HCT116 (cell line): ENCODE data around the gene ADRA2A. TPM values are rescaled to one million over a fixed set of nuclear protein-coding genes. Genes with fewer than 3 reads are reported as not detected.

Source experiments
- ATAC-seq: fragments of 200-7000 bp; cut with Tn5 transposase; 2 replicates; pipeline ENCODE4 v1.9.1; 2020; ENCODE audit warnings: mild to moderate bottlenecking, moderate library complexity
- BruUV-seq: library from RNA; stranded (reverse); fragments of 400-500 nt; replicated peaks from 2 replicates; lab custom pipeline; 2021; lab: Mats Ljungman, UMichigan
- CTCF ChIA-PET: fragments of 300-600 bp; sonication (Branson Sonifier 250); formaldehyde crosslinking; loops from one replicate; lab custom pipeline; 2021; ENCODE audit warnings: antibody characterized with exemption; lab: Charles Lee
- POLR2A ChIA-PET: fragments of 300-600, 350-600 bp; sonication (Branson Sonifier 250); formaldehyde crosslinking; loops from one replicate; lab custom pipeline; 2021; ENCODE audit warnings: antibody characterized with exemption; lab: Charles Lee
- RAD21 ChIA-PET, 2 experiments: fragments of 300-600 bp; sonication (Branson Sonifier 250); formaldehyde crosslinking; loops; one replicate each; lab custom pipeline; 2023; ENCODE audit warnings: low total read pairs in 2 of 2; ENCODE audit not compliant: uncharacterized antibody in 2 of 2, unreplicated experiment in 2 of 2, low non-redundant PET in 1 of 2; lab: Charles Lee
- DNase-seq: peaks from one replicate; pipeline ENCODE4 v3.0.0-alpha.2; 2010; ENCODE audit warnings: low read depth, low spot score
- H2AFZ ChIP-seq: fragments of 200-600 bp; shearing (Covaris generic), sonication (generic); 2 replicates; pipeline ENCODE4 v1.6.1; 2017; ENCODE audit warnings: low read depth, mixed run types, mixed read lengths, antibody characterized with exemption, low read length; ENCODE audit not compliant: poor library complexity, severe bottlenecking
- H3K27ac ChIP-seq: 2 replicates; pipeline ENCODE4 v1.5.1; 2012; ENCODE audit warnings: low read depth, low read length
- H3K27me3 ChIP-seq: fragments of 200-600 bp; sonication (generic); 2 replicates; pipeline ENCODE4 v1.6.1; 2016; ENCODE audit warnings: mixed run types, low read length, mixed read lengths; ENCODE audit not compliant: insufficient read depth
- H3K36me3 ChIP-seq, 2 experiments: fragments of 200-500 bp in 1 of 2; fragments of 200-600 bp in 1 of 2; sonication (Bioruptor generic) in 1 of 2; sonication (generic) in 1 of 2; 2 replicates each; pipeline versions ENCODE4 v1.5.1 to v1.6.1; 2014 to 2016; ENCODE audit warnings: low read length in 2 of 2, inconsistent platforms in 1 of 2, mixed read lengths in 1 of 2, mixed run types in 1 of 2; ENCODE audit not compliant: insufficient read depth in 2 of 2, control insufficient read depth in 1 of 2
- H3K4me1 ChIP-seq, 2 experiments: fragments of 200-600 bp in 1 of 2; sonication (generic) in 1 of 2; 2 replicates each; pipeline versions ENCODE4 v1.5.1 to v1.6.1; 2012 to 2017; ENCODE audit warnings: low read length in 2 of 2, inconsistent platforms in 1 of 2, mild to moderate bottlenecking in 1 of 2, mixed read lengths in 1 of 2, mixed run types in 1 of 2, moderate library complexity in 1 of 2; ENCODE audit not compliant: insufficient read depth in 2 of 2, control insufficient read depth in 1 of 2
- H3K4me2 ChIP-seq: fragments of 200-600 bp; sonication (generic); 2 replicates; pipeline ENCODE4 v1.6.1; 2017; ENCODE audit warnings: mixed run types, low read length, mixed read lengths
- H3K4me3 ChIP-seq, 2 experiments: fragments of 200-600 bp in 1 of 2; sonication (generic) in 1 of 2; replicated peaks in 1 of 2; 2 replicates each; pipeline ENCODE4 v1.5.1; 2011 to 2016; ENCODE audit warnings: low read length in 2 of 2, control low read depth in 1 of 2, low read depth in 1 of 2, mild to moderate bottlenecking in 1 of 2, mixed read lengths in 1 of 2, mixed run types in 1 of 2
- H3K79me2 ChIP-seq: fragments of 200-600 bp; sonication (generic); 2 replicates; pipeline ENCODE4 v1.6.1; 2017; ENCODE audit warnings: mild to moderate bottlenecking, mixed run types, low read length, moderate library complexity, mixed read lengths; ENCODE audit not compliant: insufficient read depth
- H3K9ac ChIP-seq: fragments of 200-600 bp; sonication (generic); 2 replicates; pipeline ENCODE4 v1.6.1; 2016; ENCODE audit warnings: low read length, mixed read lengths
- H3K9me2 ChIP-seq: fragments of 200-600 bp; sonication (generic), shearing (Covaris generic); 2 replicates; pipeline ENCODE4 v1.6.1; 2017; ENCODE audit warnings: mixed run types, mild to moderate bottlenecking, moderate library complexity; ENCODE audit not compliant: insufficient read depth
- H3K9me3 ChIP-seq, 2 experiments: fragments of 200-500 bp in 1 of 2; fragments of 200-600 bp in 1 of 2; sonication (Bioruptor generic) in 1 of 2; sonication (generic) in 1 of 2; 2 replicates each; pipeline ENCODE4 v1.6.1; 2014 to 2017; ENCODE audit warnings: low read length in 2 of 2, mixed read lengths in 2 of 2, inconsistent platforms in 1 of 2, low read depth in 1 of 2, mild to moderate bottlenecking in 1 of 2, mixed run types in 1 of 2, moderate library complexity in 1 of 2; ENCODE audit not compliant: control insufficient read depth in 1 of 2, insufficient read depth in 1 of 2
- H4K20me1 ChIP-seq: fragments of 200-600 bp; sonication (generic), shearing (Covaris generic); 2 replicates; pipeline ENCODE4 v1.6.1; 2017; ENCODE audit warnings: mixed run types, mild to moderate bottlenecking, moderate library complexity; ENCODE audit not compliant: insufficient read depth
- ATF3 ChIP-seq: IDR thresholded peaks from 2 replicates; pipeline ENCODE4 v1.6.1; 2012
- CBX3 ChIP-seq: IDR thresholded peaks from 2 replicates; pipeline ENCODE4 v1.6.1; 2012; ENCODE audit warnings: low read depth
- CTCF ChIP-seq, 3 experiments: fragments of 200-600 bp in 1 of 3; sonication (generic) in 1 of 3; IDR thresholded peaks in 2 of 3; conservative IDR thresholded peaks in 1 of 3; 2 replicates each; pipeline ENCODE4 v1.5.1; 2012 to 2017; ENCODE audit warnings: low read depth in 2 of 3, low read length in 2 of 3, antibody characterized with exemption in 1 of 3, borderline replicate concordance in 1 of 3, control low read depth in 1 of 3, mild to moderate bottlenecking in 1 of 3, mixed read lengths in 1 of 3, mixed run types in 1 of 3, moderate library complexity in 1 of 3; ENCODE audit not compliant: insufficient read depth in 1 of 3
- EGR1 ChIP-seq: IDR thresholded peaks from 2 replicates; pipeline ENCODE4 v1.6.1; 2012; ENCODE audit warnings: low read depth
- EZH2phosphoT487 ChIP-seq: fragments of 200-600 bp; IDR thresholded peaks from 2 replicates; pipeline ENCODE4 v1.6.1; 2018; ENCODE audit warnings: antibody characterized with exemption, borderline replicate concordance
- POLR2A ChIP-seq: IDR thresholded peaks from 2 replicates; pipeline ENCODE4 v1.7.0; 2011; ENCODE audit warnings: borderline replicate concordance; ENCODE audit not compliant: insufficient read depth, insufficient read length; ENCODE audit errors: extremely low read depth
- POLR2AphosphoS5 ChIP-seq: IDR thresholded peaks from 2 replicates; pipeline ENCODE4 v1.6.1; 2011; ENCODE audit warnings: mild to moderate bottlenecking, low read depth, low read length, moderate library complexity
- RAD21 ChIP-seq: IDR thresholded peaks from 2 replicates; pipeline ENCODE4 v1.6.1; 2012; ENCODE audit warnings: low read depth, mild to moderate bottlenecking
- REST ChIP-seq: IDR thresholded peaks from 2 replicates; pipeline ENCODE4 v1.6.1; 2012; ENCODE audit warnings: low read depth
- SIN3A ChIP-seq: IDR thresholded peaks from 2 replicates; pipeline ENCODE4 v1.6.1; 2012; ENCODE audit warnings: low read depth
- SP1 ChIP-seq: IDR thresholded peaks from 2 replicates; pipeline ENCODE4 v1.6.1; 2012; ENCODE audit warnings: low read depth
- TCF7L2 ChIP-seq: IDR thresholded peaks from 2 replicates; pipeline ENCODE4 v1.7.0; 2011; ENCODE audit warnings: borderline replicate concordance, inconsistent platforms; ENCODE audit not compliant: insufficient read depth, insufficient read length; ENCODE audit errors: extremely low read depth
- YY1 ChIP-seq: IDR thresholded peaks from 2 replicates; pipeline ENCODE4 v1.6.1; 2011; ENCODE audit warnings: low read length, low read depth, moderate library complexity, mild to moderate bottlenecking; ENCODE audit not compliant: insufficient replicate concordance; ENCODE audit errors: extremely low read depth
- ZNF274 ChIP-seq: fragments of 200-500 bp; sonication (Bioruptor generic); IDR thresholded peaks from 2 replicates; pipeline ENCODE4 v1.6.1; 2014; ENCODE audit warnings: mild to moderate bottlenecking, low read depth, low read length, inconsistent platforms
- intact Hi-C: fragments of 100-400 bp; cut with micrococcal nuclease; formaldehyde crosslinking; loops from 2 replicates; pipeline ENCODE4 v1.10.0; 2022
- total RNA-seq: library from RNA; stranded (reverse); gene quantifications from one replicate; pipeline ENCODE4 v1.2.1, GENCODE V29; 2021; ENCODE audit not compliant: unreplicated experiment

Gene ADRA2A
- total RNA-seq, 1 experiment from 2014 or later = 0.15 TPM

- DNase-seq (no peak), ATAC-seq (no peak)
- Histone ChIP-seq H3K27me3 (peaks cover 11% of the 10 kb centered on the region; the same call in 1 of the 2 replicates), H2AFZ (no peak overlapping the region), H3K9me3 (no peaks in the 10 kb centered on the region), H3K4me1 (no peaks in the 10 kb centered on the region; a peak in 1 of 4 replicates), H3K9me2 (no peaks in the 10 kb centered on the region), H3K9ac (no peak overlapping the region), H3K27ac (no peak overlapping the region), H4K20me1 (no peaks in the 10 kb centered on the region), H3K4me3 (no peak overlapping the region), H3K36me3 (no peaks in the 10 kb centered on the region), H3K4me2 (no peak overlapping the region)
- BruUV-seq = no TSS peak
- ChIA-PET POLR2A (no interaction called here), CTCF (no interaction called here), RAD21 (no interaction called here)
- intact Hi-C loops = loop anchor here (5.0 to 10.0 kb wide), 2 partner anchors 335 to 518 kb away; no protein-coding TSS in a partner anchor
- no peak for TF ChIP-seq REST
- TF ChIP-seq SP1 = no peak
- TF ChIP-seq POLR2AphosphoS5 = no peak
- no peak for TF ChIP-seq ATF3
- no peak for TF ChIP-seq YY1
- no peak for TF ChIP-seq POLR2A
- TF ChIP-seq CTCF (IDR thresholded peaks at IDR 0.05 in 2 of 3, conservative IDR thresholded peaks at IDR 0.05 in 1 of 3; ENCODE audit: borderline replicate concordance in 1 of 3, insufficient read depth in 1 of 3, low read depth in 2 of 3, low read length in 2 of 3) = no peak
- no peak for TF ChIP-seq EZH2phosphoT487
- no peak for TF ChIP-seq CBX3
- TF ChIP-seq TCF7L2 = no peak
- no peak for TF ChIP-seq RAD21
- TF ChIP-seq SIN3A = no peak
- TF ChIP-seq ZNF274 = no peak
- TF ChIP-seq EGR1 = no peak
- TF ChIP-seq, all 23 proteins: peak for 0
- H3K79me2 ChIP-seq = no peaks in the 10 kb centered on the region
Measured at GRCh38 chr10:111079781-111080180, 3.0 kb downstream of the ADRA2A start.
